Measurements from ENCODE around the gene NCKAP5L.

The NCKAP5L gene

DNA sequence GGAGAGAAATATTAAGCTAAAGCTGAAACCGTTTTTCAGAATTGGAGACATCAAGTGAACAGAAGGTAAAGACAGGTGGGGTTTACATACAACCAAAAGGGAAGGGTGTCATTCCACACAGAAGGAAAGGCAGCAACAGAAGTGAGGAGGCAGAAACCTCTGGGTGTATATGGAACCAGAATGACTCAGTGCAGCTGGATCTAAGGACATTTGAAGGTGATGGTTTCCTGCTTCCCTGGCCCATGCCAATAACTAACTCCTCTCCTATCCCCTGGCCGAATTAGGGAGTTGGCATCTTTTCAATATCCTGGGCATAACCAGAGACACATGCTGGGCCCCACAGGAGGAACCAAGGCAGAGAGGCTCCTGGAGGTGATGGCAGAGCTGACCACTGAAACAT lies 8.4 kb downstream of the NCKAP5L start:
- peaks cover 26% of the 10 kb centered on the region for H3K36me3 ChIP-seq (ENCODE audit: control insufficient read depth, insufficient read depth, low read length, severe bottlenecking)
- peaks cover 25% of the 10 kb centered on the region for H3K4me1 ChIP-seq (ENCODE audit: control insufficient read depth, insufficient read depth, low read length)
- no peaks in the 10 kb centered on the region for H3K9me3 ChIP-seq (ENCODE audit: control insufficient read depth, low read length)

DNA sequence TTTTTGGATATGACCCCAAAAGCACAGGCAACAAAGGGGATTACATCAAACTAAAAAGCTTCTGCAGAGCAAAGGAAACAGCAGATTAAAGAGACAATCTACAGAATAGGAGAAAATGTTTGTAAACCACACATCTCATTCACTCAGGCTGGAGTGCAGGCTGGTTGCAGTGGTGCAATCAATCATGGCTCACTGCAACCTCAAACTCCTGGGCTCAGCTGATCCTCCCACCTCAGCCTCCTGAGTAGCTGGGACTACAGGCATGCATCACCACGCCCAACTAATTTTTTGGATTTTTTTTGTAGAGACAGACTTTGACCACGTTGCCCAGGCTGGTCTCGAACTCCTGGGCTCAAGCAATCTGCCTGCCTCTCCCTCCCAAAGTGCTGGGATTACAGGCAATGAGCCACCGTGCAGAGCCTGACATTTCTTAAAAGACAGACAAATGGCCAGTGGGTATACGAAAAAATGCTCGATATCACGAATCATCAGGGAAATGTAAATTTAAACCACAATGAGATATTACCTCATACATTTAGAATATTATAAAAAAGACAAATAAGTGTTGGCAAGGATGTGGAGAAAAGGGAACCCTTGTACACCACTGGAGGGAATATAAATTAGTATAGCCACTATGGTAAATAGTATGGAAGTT lies 9.8 kb downstream of the NCKAP5L start:
- H3K4me3 ChIP-seq (ENCODE audit: low read length): no peak overlapping the region
- peaks cover 25% of the 10 kb centered on the region for H3K36me3 ChIP-seq (ENCODE audit: control insufficient read depth, insufficient read depth, low read length, severe bottlenecking)
- no peak overlapping the region for H3K9ac ChIP-seq (ENCODE audit: low read length)
- DNase-seq (ENCODE audit: low read depth): no peak
- H3K4me1 ChIP-seq (ENCODE audit: control insufficient read depth, insufficient read depth, low read length): peaks cover 10% of the 10 kb centered on the region
- H3K27me3 ChIP-seq (replicated peaks; ENCODE audit: control insufficient read depth, insufficient read depth, low read length): no peaks in the 10 kb centered on the region
- H3K9me3 ChIP-seq (ENCODE audit: control insufficient read depth, low read length): no peaks in the 10 kb centered on the region

More for the DNA sequence above, 8.4 kb downstream of the NCKAP5L start:
- Histone ChIP-seq H3K27me3 (replicated peaks; ENCODE audit: control insufficient read depth, insufficient read depth, low read length) (no peaks in the 10 kb centered on the region), H3K9ac (ENCODE audit: low read length) (no peak overlapping the region), H3K4me3 (ENCODE audit: low read length) (no peak overlapping the region)
- no peak for DNase-seq (ENCODE audit: low read depth)

GRCh38 chr12:49813131-49813530 lies 15.1 kb downstream of the NCKAP5L start:
- peaks cover 21% of the 10 kb centered on the region for H3K4me1 ChIP-seq (ENCODE audit: control insufficient read depth, insufficient read depth, low read length)
- H3K36me3 ChIP-seq (ENCODE audit: control insufficient read depth, insufficient read depth, low read length, severe bottlenecking): peaks cover 23% of the 10 kb centered on the region
- no peak overlapping the region for H3K4me3 ChIP-seq (ENCODE audit: low read length)
- no peak for DNase-seq (ENCODE audit: low read depth)
- H3K27me3 ChIP-seq (replicated peaks; ENCODE audit: control insufficient read depth, insufficient read depth, low read length): no peaks in the 10 kb centered on the region
- H3K9me3 ChIP-seq (ENCODE audit: control insufficient read depth, low read length): no peaks in the 10 kb centered on the region
- no peak overlapping the region for H3K9ac ChIP-seq (ENCODE audit: low read length)

DNA sequence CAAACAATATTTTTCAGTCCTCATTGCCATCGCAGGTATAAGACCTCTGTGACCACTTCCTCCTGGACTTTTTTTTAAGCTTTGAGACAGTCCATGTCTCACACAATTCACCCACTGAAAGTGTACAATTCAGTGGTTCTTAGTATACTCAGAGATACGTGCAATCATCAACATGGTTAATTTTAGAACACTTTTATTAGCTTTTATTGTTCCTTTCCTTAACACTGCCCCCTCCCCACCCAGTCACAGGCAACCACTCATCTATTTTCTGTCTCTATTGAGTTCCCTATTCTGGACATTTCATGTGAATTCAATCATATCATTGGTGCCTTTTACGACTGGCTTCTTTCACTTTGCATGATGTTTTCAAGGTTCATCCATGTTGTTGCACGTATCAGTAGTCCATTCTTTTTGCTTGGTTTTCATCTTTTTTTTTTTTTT lies 16.2 kb downstream of the NCKAP5L start:
- H3K27me3 ChIP-seq (replicated peaks; ENCODE audit: control insufficient read depth, insufficient read depth, low read length): no peaks in the 10 kb centered on the region
- DNase-seq (ENCODE audit: low read depth): no peak
- H3K36me3 ChIP-seq (ENCODE audit: control insufficient read depth, insufficient read depth, low read length, severe bottlenecking): peaks cover 30% of the 10 kb centered on the region
- H3K4me3 ChIP-seq (ENCODE audit: low read length): no peak overlapping the region
- no peak overlapping the region for H3K9ac ChIP-seq (ENCODE audit: low read length)
- H3K4me1 ChIP-seq (ENCODE audit: control insufficient read depth, insufficient read depth, low read length): peaks cover 23% of the 10 kb centered on the region
- H3K9me3 ChIP-seq (ENCODE audit: control insufficient read depth, low read length): no peaks in the 10 kb centered on the region

- Histone ChIP-seq H3K36me3 (ENCODE audit: control insufficient read depth, insufficient read depth, low read length, severe bottlenecking) (peaks cover 29% of the 10 kb centered on the region), H3K4me1 (ENCODE audit: control insufficient read depth, insufficient read depth, low read length) (peaks cover 32% of the 10 kb centered on the region), H3K9ac (ENCODE audit: low read length) (no peak overlapping the region), H3K27me3 (replicated peaks; ENCODE audit: control insufficient read depth, insufficient read depth, low read length) (no peaks in the 10 kb centered on the region), H3K9me3 (ENCODE audit: control insufficient read depth, low read length) (no peaks in the 10 kb centered on the region), H3K4me3 (ENCODE audit: low read length) (no peak overlapping the region)
- no peak for DNase-seq (ENCODE audit: low read depth)
These were observed 17.1 kb downstream of the NCKAP5L start for GRCh38 chr12:49811136-49811535.

DNA sequence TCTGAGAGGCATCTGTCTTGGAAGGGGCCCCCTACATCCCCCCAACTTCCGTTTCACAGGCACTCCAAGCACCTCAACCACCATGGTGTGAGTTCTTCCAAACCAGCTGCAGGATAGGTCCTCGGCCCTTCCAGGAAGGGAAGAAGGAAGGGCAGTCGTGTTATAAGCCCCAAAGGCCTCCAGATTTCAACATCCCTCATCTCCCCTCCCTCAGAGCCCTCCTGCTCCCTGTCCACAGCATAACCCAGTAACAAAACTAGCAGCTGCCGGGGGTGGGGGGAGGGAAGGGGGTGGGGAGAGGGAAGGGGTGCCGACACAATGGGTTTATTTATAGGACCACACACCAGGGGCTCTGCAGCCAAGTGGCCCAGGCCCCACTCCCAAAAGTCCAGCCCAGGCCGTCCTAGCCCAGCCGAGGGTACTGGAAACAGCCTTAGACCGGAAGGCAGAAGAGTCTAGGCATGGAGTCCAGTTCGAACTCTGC lies 18.3 kb downstream of the NCKAP5L start:
- no peak overlapping the region for H3K4me3 ChIP-seq (ENCODE audit: low read length)
- peaks cover 28% of the 10 kb centered on the region for H3K36me3 ChIP-seq (ENCODE audit: control insufficient read depth, insufficient read depth, low read length, severe bottlenecking)
- DNase-seq (ENCODE audit: low read depth): no peak
- no peaks in the 10 kb centered on the region for H3K27me3 ChIP-seq (replicated peaks; ENCODE audit: control insufficient read depth, insufficient read depth, low read length)
- peaks cover 33% of the 10 kb centered on the region for H3K4me1 ChIP-seq (ENCODE audit: control insufficient read depth, insufficient read depth, low read length)
- peak overlapping the region; percentile 68 for H3K9ac ChIP-seq (ENCODE audit: low read length)
- no peaks in the 10 kb centered on the region for H3K9me3 ChIP-seq (ENCODE audit: control insufficient read depth, low read length)

- Histone ChIP-seq H3K4me1 (ENCODE audit: control insufficient read depth, insufficient read depth, low read length) (peaks cover 33% of the 10 kb centered on the region), H3K9me3 (ENCODE audit: control insufficient read depth, low read length) (no peaks in the 10 kb centered on the region), H3K4me3 (ENCODE audit: low read length) (peak overlapping the region; percentile 48), H3K9ac (ENCODE audit: low read length) (peak overlapping the region; percentile 68), H3K27me3 (replicated peaks; ENCODE audit: control insufficient read depth, insufficient read depth, low read length) (no peaks in the 10 kb centered on the region), H3K36me3 (ENCODE audit: control insufficient read depth, insufficient read depth, low read length, severe bottlenecking) (peaks cover 28% of the 10 kb centered on the region)
- DNase-seq (ENCODE audit: low read depth): no peak
These were observed 18.8 kb downstream of the NCKAP5L start for GRCh38 chr12:49809381-49809905.

- H3K36me3 ChIP-seq (ENCODE audit: control insufficient read depth, insufficient read depth, low read length, severe bottlenecking): peaks cover 34% of the 10 kb centered on the region
- H3K4me1 ChIP-seq (ENCODE audit: control insufficient read depth, insufficient read depth, low read length): peaks cover 33% of the 10 kb centered on the region
- no peaks in the 10 kb centered on the region for H3K27me3 ChIP-seq (replicated peaks; ENCODE audit: control insufficient read depth, insufficient read depth, low read length)
- peak; percentile 51 for DNase-seq (ENCODE audit: low read depth)
- no peaks in the 10 kb centered on the region for H3K9me3 ChIP-seq (ENCODE audit: control insufficient read depth, low read length)
- peak overlapping the region; percentile 48 for H3K4me3 ChIP-seq (ENCODE audit: low read length)
- peak overlapping the region; percentile 68 for H3K9ac ChIP-seq (ENCODE audit: low read length)
These were observed 19.4 kb downstream of the NCKAP5L start for GRCh38 chr12:49808686-49809380.

- Histone ChIP-seq H3K4me3 (ENCODE audit: low read length) (no peak overlapping the region), H3K9me3 (ENCODE audit: control insufficient read depth, low read length) (no peaks in the 10 kb centered on the region), H3K4me1 (ENCODE audit: control insufficient read depth, insufficient read depth, low read length) (peaks cover 33% of the 10 kb centered on the region), H3K36me3 (ENCODE audit: control insufficient read depth, insufficient read depth, low read length, severe bottlenecking) (peaks cover 40% of the 10 kb centered on the region), H3K27me3 (replicated peaks; ENCODE audit: control insufficient read depth, insufficient read depth, low read length) (no peaks in the 10 kb centered on the region), H3K9ac (ENCODE audit: low read length) (no peak overlapping the region)
- no peak for DNase-seq (ENCODE audit: low read depth)
These were observed 20.1 kb downstream of the NCKAP5L start for GRCh38 chr12:49807991-49808580.

DNA sequence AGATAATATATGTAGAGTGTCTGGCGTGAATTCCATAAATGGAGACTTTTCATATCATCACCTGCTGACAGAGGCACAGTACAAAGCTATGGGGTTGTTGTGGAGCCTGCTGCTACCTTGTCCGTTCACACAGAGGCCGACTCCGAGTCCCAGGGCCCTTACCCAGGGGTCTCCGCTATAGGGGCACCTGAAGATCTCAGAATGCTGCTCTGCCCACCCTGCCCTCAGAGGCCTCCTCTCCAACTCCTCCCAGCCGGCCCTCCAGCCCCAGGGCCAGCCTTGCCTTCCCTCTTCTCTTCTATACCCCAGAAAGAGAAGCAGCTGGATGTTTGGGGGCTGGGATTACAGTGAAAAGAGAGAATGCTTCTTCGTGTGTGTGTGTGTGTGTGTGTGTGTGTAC lies 21.3 kb downstream of the NCKAP5L start:
- peaks cover 33% of the 10 kb centered on the region for H3K4me1 ChIP-seq (ENCODE audit: control insufficient read depth, insufficient read depth, low read length)
- peaks cover 47% of the 10 kb centered on the region for H3K36me3 ChIP-seq (ENCODE audit: control insufficient read depth, insufficient read depth, low read length, severe bottlenecking)
- H3K4me3 ChIP-seq (ENCODE audit: low read length): no peak overlapping the region
- H3K27me3 ChIP-seq (replicated peaks; ENCODE audit: control insufficient read depth, insufficient read depth, low read length): no peaks in the 10 kb centered on the region
- peak overlapping the region; percentile 6 for H3K9ac ChIP-seq (ENCODE audit: low read length)
- H3K9me3 ChIP-seq (ENCODE audit: control insufficient read depth, low read length): no peaks in the 10 kb centered on the region
- no peak for DNase-seq (ENCODE audit: low read depth)

- Histone ChIP-seq H3K9me3 (ENCODE audit: control insufficient read depth, low read length) (no peaks in the 10 kb centered on the region), H3K9ac (ENCODE audit: low read length) (peak overlapping the region; percentile 6), H3K4me3 (ENCODE audit: low read length) (no peak overlapping the region), H3K36me3 (ENCODE audit: control insufficient read depth, insufficient read depth, low read length, severe bottlenecking) (peaks cover 52% of the 10 kb centered on the region), H3K27me3 (replicated peaks; ENCODE audit: control insufficient read depth, insufficient read depth, low read length) (no peaks in the 10 kb centered on the region), H3K4me1 (ENCODE audit: control insufficient read depth, insufficient read depth, low read length) (peaks cover 38% of the 10 kb centered on the region)
- DNase-seq (ENCODE audit: low read depth): no peak
These were observed 21.8 kb downstream of the NCKAP5L start for GRCh38 chr12:49806321-49806813.

Data from adipocyte (in vitro differentiated cells).